GM12891 (cell line): ENCODE results near the gene KCNE4.

ENCODE experiments used
- POLR2A ChIP-seq: IDR thresholded peaks from 2 replicates; pipeline ENCODE4 v1.6.1; 2011; ENCODE audit warnings: low read depth, low read length, control low read depth
- POLR2AphosphoS5 ChIP-seq: IDR thresholded peaks from 2 replicates; pipeline ENCODE4 v1.6.1; 2011; ENCODE audit warnings: low read depth, low read length, control low read depth
- POU2F2 ChIP-seq: IDR thresholded peaks from 2 replicates; pipeline ENCODE4 v1.6.1; 2011; ENCODE audit warnings: low read depth, mild to moderate bottlenecking, control low read depth, low read length, moderate library complexity
- SPI1 ChIP-seq: IDR thresholded peaks from 2 replicates; pipeline ENCODE4 v1.6.1; 2011; ENCODE audit warnings: low read depth, low read length, control low read depth
- TAF1 ChIP-seq: IDR thresholded peaks from 2 replicates; pipeline ENCODE4 v1.6.1; 2011; ENCODE audit warnings: low read depth, low read length, control low read depth

DNA sequence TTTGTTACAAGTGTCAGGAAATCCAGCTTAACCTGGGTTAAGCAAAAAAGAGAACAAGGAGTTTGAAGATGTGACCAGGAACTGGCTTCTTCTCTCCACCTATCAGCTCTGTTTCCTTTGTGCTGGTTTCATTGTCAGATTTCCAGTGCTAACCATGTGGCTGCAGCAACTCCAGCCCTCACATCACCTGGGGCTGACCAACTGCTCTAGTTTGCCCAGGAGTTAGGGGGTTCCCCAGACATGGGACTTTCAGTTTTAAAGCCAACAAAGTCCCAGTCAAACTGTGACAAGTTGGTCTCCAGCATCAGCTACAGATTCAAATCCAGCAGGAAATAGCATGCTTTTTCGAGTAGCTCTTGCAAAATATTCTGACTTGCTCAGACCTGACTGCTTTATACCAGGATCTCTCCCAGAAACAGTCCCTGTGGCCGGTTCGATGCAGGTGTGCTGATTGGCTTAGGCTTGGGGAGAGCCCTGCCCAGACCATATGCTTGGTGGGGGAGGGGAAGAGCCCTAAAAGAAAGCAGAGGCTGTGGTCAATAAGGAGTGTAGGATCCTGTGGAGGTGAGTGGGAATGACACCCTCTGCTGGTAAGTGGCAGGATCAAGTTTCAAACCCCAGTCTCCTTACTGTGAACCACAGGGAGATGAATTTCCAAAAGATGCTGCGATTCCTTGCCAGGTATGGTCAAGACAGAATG, 49.5 kb downstream of the KCNE4 start:
- TF ChIP-seq POLR2A (no peak), POLR2AphosphoS5 (no peak), POU2F2 (no peak), TAF1 (no peak), SPI1 (no peak)
